ENCODE data around the gene EFNB3.

EFNB3 gene

GRCh38 chr17:7704601-7705268, at the start of gene EFNB3:
Gene EFNB3, plus strand, starts transcription at chr17:7705202. Its CDS starts 397 bp downstream, at chr17:7705599.
- no peak for DNase-seq

GRCh38 chr17:7655541-7655840, 49.5 kb upstream of the EFNB3 start:
- DNase-seq = no peak

GRCh38 chr17:7656958-7657609, 47.9 kb upstream of the EFNB3 start:
- DNase-seq = no peak

GRCh38 chr17:7667656-7668406, 37.2 kb upstream of the EFNB3 start:
- DNase-seq = no peak

GRCh38 chr17:7668482-7668881, 36.5 kb upstream of the EFNB3 start:
- DNase-seq = no peak

- no peak for DNase-seq
These were observed 31.8 kb upstream of the EFNB3 start for GRCh38 chr17:7673239-7673638.

- DNase-seq = no peak
These were observed 30.1 kb upstream of the EFNB3 start for GRCh38 chr17:7674934-7675333.

- DNase-seq = no peak
These were observed 28.5 kb upstream of the EFNB3 start for GRCh38 chr17:7676533-7676932.

GRCh38 chr17:7677388-7678067, 27.5 kb upstream of the EFNB3 start:
- no peak for DNase-seq

- no peak for DNase-seq
These were observed 20.0 kb upstream of the EFNB3 start for GRCh38 chr17:7684851-7685532.

GRCh38 chr17:7685533-7686221, 19.3 kb upstream of the EFNB3 start:
- DNase-seq = peak; percentile 79

GRCh38 chr17:7686222-7687071, 18.6 kb upstream of the EFNB3 start:
- DNase-seq = peak; percentile 66

GRCh38 chr17:7687072-7687907, 17.7 kb upstream of the EFNB3 start, which contains the start of gene TP53:
Gene TP53, minus strand, starts transcription at chr17:7687490. Its CDS starts 10,896 bp downstream, at chr17:7676594.
- DNase-seq = peak; percentile 79

- DNase-seq = peak; percentile 94
These were observed 16.8 kb upstream of the EFNB3 start, which contains the start of gene WRAP53 for GRCh38 chr17:7687908-7688807. Gene WRAP53, plus strand, starts transcription at chr17:7688477. Its CDS starts 172 bp downstream, at chr17:7688649.

GRCh38 chr17:7688808-7689316, 16.1 kb upstream of the EFNB3 start:
- no peak for DNase-seq

GRCh38 chr17:7695586-7695985, 9.4 kb upstream of the EFNB3 start:
- no peak for DNase-seq

GRCh38 chr17:7697828-7698588, 7.0 kb upstream of the EFNB3 start:
- no peak for DNase-seq

- DNase-seq = no peak
These were observed 4.5 kb upstream of the EFNB3 start for GRCh38 chr17:7700510-7700909.
